Measurements from ENCODE around the gene ISOC1.

Gene ISOC1

GRCh38 chr5:129124608-129125007, 30.1 kb downstream of the ISOC1 start:
- in situ Hi-C loops (cut with MboI; ENCODE audit: low sequenced_read_pairs) = no loop called here

- in situ Hi-C loops (cut with MboI; ENCODE audit: low sequenced_read_pairs) = no loop called here
These were observed 31.3 kb downstream of the ISOC1 start for GRCh38 chr5:129125819-129126218.

DNA sequence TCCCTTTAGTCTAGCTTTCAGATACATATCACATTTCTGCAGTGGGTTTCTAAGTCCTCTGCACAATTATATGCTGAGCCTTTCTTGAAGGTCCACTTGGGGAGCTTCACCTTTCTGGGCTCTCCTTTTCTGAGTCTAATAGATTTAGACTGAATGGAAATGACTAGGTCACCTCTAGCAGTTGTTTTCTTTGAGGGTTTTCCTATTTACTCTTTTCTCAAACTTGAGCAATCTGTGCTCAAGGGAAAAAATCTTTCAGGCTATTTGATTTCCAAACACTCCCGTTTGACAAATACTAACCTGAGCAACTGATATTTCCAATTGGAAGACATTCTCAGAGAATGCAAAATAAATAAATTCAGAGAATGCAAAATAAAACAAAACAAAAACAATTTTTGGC, 39.0 kb downstream of the ISOC1 start:
- in situ Hi-C loops (cut with MboI; ENCODE audit: low sequenced_read_pairs) = no loop called here

DNA sequence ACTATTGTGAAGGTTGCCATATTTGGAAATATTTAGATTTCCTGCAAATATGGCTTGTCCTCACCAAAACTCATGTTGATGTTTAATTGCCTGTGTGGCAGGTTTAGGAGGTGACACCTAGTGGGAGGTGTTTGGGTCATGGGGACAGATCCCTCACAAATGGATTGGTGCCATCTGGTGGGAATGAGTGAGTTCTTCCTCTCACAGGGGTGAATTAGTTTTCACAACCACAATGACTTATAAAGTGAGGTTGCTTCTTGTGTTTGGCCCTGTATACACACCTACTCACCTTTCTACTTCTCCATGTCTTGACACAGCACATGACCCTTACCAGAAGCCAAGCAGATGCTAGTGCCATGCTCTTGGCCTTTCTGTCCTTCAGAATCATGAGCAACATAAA, 41.1 kb downstream of the ISOC1 start:
- in situ Hi-C loops (cut with MboI; ENCODE audit: low sequenced_read_pairs) = no loop called here

DNA sequence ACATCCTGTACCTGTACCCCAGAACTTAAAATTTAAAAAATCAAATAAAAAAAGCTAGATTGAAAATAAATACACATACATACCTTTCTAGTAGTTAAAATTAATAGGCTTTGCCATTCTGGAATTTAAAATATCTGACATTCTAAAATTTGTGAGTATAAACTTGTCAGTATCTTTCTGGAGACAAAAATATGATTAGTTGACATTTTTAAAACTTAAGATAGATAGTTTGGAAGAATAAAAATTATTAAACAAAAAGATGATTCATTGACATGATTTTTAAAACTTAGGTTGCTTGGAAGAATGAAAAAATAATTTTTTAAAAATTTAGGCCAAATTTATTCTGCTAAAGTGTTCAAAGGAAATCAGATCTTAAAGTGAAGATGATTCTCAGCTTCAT, 43.1 kb downstream of the ISOC1 start:
- in situ Hi-C loops (cut with MboI; ENCODE audit: low sequenced_read_pairs) = no loop called here

DNA sequence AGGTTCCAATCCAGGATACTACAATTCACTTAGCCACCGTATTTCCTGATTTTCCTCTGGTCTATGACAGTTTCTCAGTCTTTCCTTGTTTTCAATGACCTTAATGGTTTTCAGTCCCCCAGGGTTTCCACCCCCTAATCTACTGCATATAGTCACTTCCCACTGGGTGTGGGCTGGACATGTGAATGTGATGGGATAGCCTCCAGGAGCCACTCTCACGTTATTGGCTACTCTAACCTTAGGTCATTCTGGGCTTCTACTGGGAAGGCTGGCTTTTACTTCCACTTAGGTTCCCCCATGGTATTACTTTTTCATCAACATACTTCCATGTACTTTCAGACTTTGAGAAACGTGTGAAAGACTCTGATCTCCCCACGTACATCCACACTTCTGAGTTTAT, 46.5 kb downstream of the ISOC1 start:
- in situ Hi-C loops (cut with MboI; ENCODE audit: low sequenced_read_pairs) = no loop called here

GRCh38 chr5:129141696-129142095, 47.1 kb downstream of the ISOC1 start:
- in situ Hi-C loops (cut with MboI; ENCODE audit: low sequenced_read_pairs) = no loop called here

- in situ Hi-C loops (cut with MboI; ENCODE audit: low sequenced_read_pairs) = no loop called here
These were observed 61.3 kb downstream of the ISOC1 start for GRCh38 chr5:129155876-129156275.

- in situ Hi-C loops (cut with MboI; ENCODE audit: low sequenced_read_pairs) = no loop called here
These were observed 67.3 kb downstream of the ISOC1 start for GRCh38 chr5:129161830-129162229.
